ENCODE measurements around the gene DAGLA.

Gene DAGLA

GRCh38 chr11:61693922-61694601, 13.9 kb downstream of the DAGLA start:
- H3K4me1 Mint-ChIP-seq (ENCODE audit: low read depth) = peaks cover 21% of the 10 kb centered on the region
- no peaks in the 10 kb centered on the region for H3K9me3 Mint-ChIP-seq
- peaks cover 3% of the 10 kb centered on the region for H3K27me3 Mint-ChIP-seq
- no peak overlapping the region for H3K4me3 Mint-ChIP-seq
- H3K36me3 Mint-ChIP-seq (ENCODE audit: low read depth) = no peaks in the 10 kb centered on the region
- no peak overlapping the region for H3K27ac Mint-ChIP-seq

- Mint-ChIP-seq H3K4me1 (ENCODE audit: low read depth) (peaks cover 21% of the 10 kb centered on the region), H3K27ac (no peak overlapping the region), H3K4me3 (no peak overlapping the region), H3K36me3 (ENCODE audit: low read depth) (no peaks in the 10 kb centered on the region), H3K9me3 (no peaks in the 10 kb centered on the region), H3K27me3 (no peaks in the 10 kb centered on the region)
Measured at GRCh38 chr11:61694602-61694939, 14.4 kb downstream of the DAGLA start.

- H3K4me3 Mint-ChIP-seq = no peak overlapping the region
- H3K4me1 Mint-ChIP-seq (ENCODE audit: low read depth) = peaks cover 21% of the 10 kb centered on the region
- H3K36me3 Mint-ChIP-seq (ENCODE audit: low read depth) = no peaks in the 10 kb centered on the region
- H3K27me3 Mint-ChIP-seq = no peaks in the 10 kb centered on the region
- H3K27ac Mint-ChIP-seq = peak overlapping the region; percentile 65
- no peaks in the 10 kb centered on the region for H3K9me3 Mint-ChIP-seq
Measured at GRCh38 chr11:61694946-61695706, 14.9 kb downstream of the DAGLA start.

- no peak overlapping the region for H3K4me3 Mint-ChIP-seq
- H3K27ac Mint-ChIP-seq = peak overlapping the region; percentile 65
- H3K36me3 Mint-ChIP-seq (ENCODE audit: low read depth) = no peaks in the 10 kb centered on the region
- no peaks in the 10 kb centered on the region for H3K27me3 Mint-ChIP-seq
- H3K4me1 Mint-ChIP-seq (ENCODE audit: low read depth) = peaks cover 21% of the 10 kb centered on the region
- no peaks in the 10 kb centered on the region for H3K9me3 Mint-ChIP-seq
Measured at GRCh38 chr11:61695917-61696316, 15.7 kb downstream of the DAGLA start.

- Mint-ChIP-seq H3K27ac (peak overlapping the region; percentile 45), H3K27me3 (no peaks in the 10 kb centered on the region), H3K36me3 (ENCODE audit: low read depth) (no peaks in the 10 kb centered on the region), H3K9me3 (no peaks in the 10 kb centered on the region), H3K4me1 (ENCODE audit: low read depth) (peaks cover 21% of the 10 kb centered on the region), H3K4me3 (no peak overlapping the region)
Measured at GRCh38 chr11:61696602-61697001, 16.4 kb downstream of the DAGLA start.

GRCh38 chr11:61697078-61697502, 16.9 kb downstream of the DAGLA start:
- no peaks in the 10 kb centered on the region for H3K9me3 Mint-ChIP-seq
- H3K27me3 Mint-ChIP-seq = no peaks in the 10 kb centered on the region
- no peak overlapping the region for H3K27ac Mint-ChIP-seq
- H3K36me3 Mint-ChIP-seq (ENCODE audit: low read depth) = no peaks in the 10 kb centered on the region
- H3K4me1 Mint-ChIP-seq (ENCODE audit: low read depth) = peaks cover 21% of the 10 kb centered on the region
- H3K4me3 Mint-ChIP-seq = no peak overlapping the region

GRCh38 chr11:61697764-61698163, 17.6 kb downstream of the DAGLA start:
- Mint-ChIP-seq H3K4me3 (no peak overlapping the region), H3K9me3 (no peaks in the 10 kb centered on the region), H3K27ac (no peak overlapping the region), H3K4me1 (ENCODE audit: low read depth) (peaks cover 23% of the 10 kb centered on the region), H3K27me3 (no peaks in the 10 kb centered on the region), H3K36me3 (ENCODE audit: low read depth) (no peaks in the 10 kb centered on the region)

GRCh38 chr11:61698173-61698948, 18.2 kb downstream of the DAGLA start:
- Mint-ChIP-seq H3K4me1 (ENCODE audit: low read depth) (peaks cover 25% of the 10 kb centered on the region), H3K36me3 (ENCODE audit: low read depth) (no peaks in the 10 kb centered on the region), H3K27ac (no peak overlapping the region), H3K27me3 (no peaks in the 10 kb centered on the region), H3K4me3 (no peak overlapping the region), H3K9me3 (no peaks in the 10 kb centered on the region)

GRCh38 chr11:61699737-61700160, 19.6 kb downstream of the DAGLA start:
- no peak overlapping the region for H3K27ac Mint-ChIP-seq
- no peaks in the 10 kb centered on the region for H3K9me3 Mint-ChIP-seq
- H3K4me1 Mint-ChIP-seq (ENCODE audit: low read depth) = peaks cover 25% of the 10 kb centered on the region

GRCh38 chr11:61700212-61700611, 20.0 kb downstream of the DAGLA start:
- H3K4me3 Mint-ChIP-seq = no peak overlapping the region

More at GRCh38 chr11:61699737-61700160, 19.6 kb downstream of the DAGLA start:
- H3K4me3 Mint-ChIP-seq = no peak overlapping the region
- no peaks in the 10 kb centered on the region for H3K36me3 Mint-ChIP-seq (ENCODE audit: low read depth)
- H3K27me3 Mint-ChIP-seq = no peaks in the 10 kb centered on the region

GRCh38 chr11:61700720-61701119, 20.5 kb downstream of the DAGLA start:
- H3K9me3 Mint-ChIP-seq = no peaks in the 10 kb centered on the region
- no peak overlapping the region for H3K4me3 Mint-ChIP-seq
- no peak overlapping the region for H3K27ac Mint-ChIP-seq
- peaks cover 22% of the 10 kb centered on the region for H3K4me1 Mint-ChIP-seq (ENCODE audit: low read depth)
- H3K27me3 Mint-ChIP-seq = no peaks in the 10 kb centered on the region
- H3K36me3 Mint-ChIP-seq (ENCODE audit: low read depth) = no peaks in the 10 kb centered on the region

More at GRCh38 chr11:61700212-61700611, 20.0 kb downstream of the DAGLA start:
- H3K27ac Mint-ChIP-seq = no peak overlapping the region
- no peaks in the 10 kb centered on the region for H3K9me3 Mint-ChIP-seq
- no peaks in the 10 kb centered on the region for H3K36me3 Mint-ChIP-seq (ENCODE audit: low read depth)
- H3K27me3 Mint-ChIP-seq = no peaks in the 10 kb centered on the region
- peaks cover 25% of the 10 kb centered on the region for H3K4me1 Mint-ChIP-seq (ENCODE audit: low read depth)

- Mint-ChIP-seq H3K9me3 (no peaks in the 10 kb centered on the region), H3K27ac (no peak overlapping the region), H3K27me3 (no peaks in the 10 kb centered on the region), H3K36me3 (ENCODE audit: low read depth) (no peaks in the 10 kb centered on the region), H3K4me1 (ENCODE audit: low read depth) (peaks cover 16% of the 10 kb centered on the region), H3K4me3 (no peak overlapping the region)
Measured at GRCh38 chr11:61701242-61701886, 21.2 kb downstream of the DAGLA start.

- peaks cover 11% of the 10 kb centered on the region for H3K4me1 Mint-ChIP-seq (ENCODE audit: low read depth)
- H3K4me3 Mint-ChIP-seq = no peak overlapping the region
- H3K9me3 Mint-ChIP-seq = no peaks in the 10 kb centered on the region
Measured at GRCh38 chr11:61702701-61703312, 22.6 kb downstream of the DAGLA start.

GRCh38 chr11:61704838-61705237, 24.6 kb downstream of the DAGLA start:
- Mint-ChIP-seq H3K9me3 (no peaks in the 10 kb centered on the region), H3K4me3 (no peak overlapping the region), H3K4me1 (ENCODE audit: low read depth) (peaks cover 4% of the 10 kb centered on the region), H3K27me3 (no peaks in the 10 kb centered on the region), H3K36me3 (ENCODE audit: low read depth) (no peaks in the 10 kb centered on the region), H3K27ac (no peak overlapping the region)

More at GRCh38 chr11:61702701-61703312, 22.6 kb downstream of the DAGLA start:
- no peak overlapping the region for H3K27ac Mint-ChIP-seq
- no peaks in the 10 kb centered on the region for H3K36me3 Mint-ChIP-seq (ENCODE audit: low read depth)
- H3K27me3 Mint-ChIP-seq = no peaks in the 10 kb centered on the region
